Subcutaneous abdominal adipose tissue (tissue), 5 donors: ENCODE measurements around the gene OTOP2.
A peak's percentile ranks its signal among the peaks of the same experiment; 100 is the strongest.
"Not testable (repeated sequence)": the region's sequence is repeated elsewhere in the genome, so short reads cannot be mapped to it uniquely, and the experiment has no call there.

Source experiments
- H3K27ac ChIP-seq: one replicate; pipeline ENCODE4 v1.7.0; 2013; ENCODE audit warnings: low read depth, mild to moderate bottlenecking, inconsistent platforms, low read length, moderate library complexity
- H3K27me3 ChIP-seq, 5 donors: one replicate each; pipeline ENCODE4 v1.7.0; 2013; ENCODE audit warnings: low read length in 5 of 5, inconsistent platforms in 1 of 5; ENCODE audit not compliant: control insufficient read depth in 5 of 5, insufficient read depth in 4 of 5
- H3K36me3 ChIP-seq, 5 donors: one replicate each; pipeline ENCODE4 v1.7.0; 2013; ENCODE audit warnings: low read length in 5 of 5; ENCODE audit not compliant: control insufficient read depth in 5 of 5, insufficient read depth in 5 of 5
- H3K4me1 ChIP-seq, 5 donors: one replicate each; pipeline ENCODE4 v1.7.0; 2013; ENCODE audit warnings: low read length in 5 of 5, mild to moderate bottlenecking in 3 of 5, moderate library complexity in 1 of 5; ENCODE audit not compliant: control insufficient read depth in 5 of 5, insufficient read depth in 5 of 5
- H3K4me3 ChIP-seq, 5 donors: one replicate each; pipeline ENCODE4 v1.7.0; 2013; ENCODE audit warnings: low read length in 5 of 5, low read depth in 1 of 5
- H3K9ac ChIP-seq, 5 donors: one replicate each; pipeline ENCODE4 v1.7.0; 2013; ENCODE audit warnings: low read length in 5 of 5, mild to moderate bottlenecking in 4 of 5, moderate library complexity in 3 of 5
- H3K9me3 ChIP-seq, 5 donors: one replicate each; pipeline ENCODE4 v1.7.0; 2013; ENCODE audit warnings: low read length in 5 of 5; ENCODE audit not compliant: control insufficient read depth in 5 of 5
- donor health status: healthy.
- donor health status: healthy.
- donor health status: healthy.
- donor health status: healthy.
- donor health status: healthy.

The OTOP2 gene

GRCh38 chr17:74968361-74968780 is 44.3 kb downstream of the OTOP2 start:
- Histone ChIP-seq H3K4me3 (no peak overlapping the region), H3K4me1 (peaks cover 1 to 36% (median 20%) of the 10 kb centered on the region in 5 donors), H3K27ac (no peak overlapping the region), H3K9me3 (no peaks in the 10 kb centered on the region), H3K36me3 (peaks cover 0 to 4% (median 0%) of the 10 kb centered on the region in 5 donors), H3K9ac (no peak overlapping the region), H3K27me3 (peaks cover 4 to 31% (median 17%) of the 10 kb centered on the region in 5 donors)

GRCh38 chr17:74969501-74969900 is 45.4 kb downstream of the OTOP2 start:
- not testable (repeated sequence) for H3K36me3 ChIP-seq, H3K9me3 ChIP-seq, H3K4me3 ChIP-seq, H3K9ac ChIP-seq, H3K27ac ChIP-seq
- H3K4me1 ChIP-seq = peaks cover 1 to 36% (median 20%) of the 10 kb centered on the region in 5 donors
- H3K27me3 ChIP-seq = peaks cover 4 to 31% (median 17%) of the 10 kb centered on the region in 5 donors

- Histone ChIP-seq H3K4me3 (peak overlapping the region in 4 of 5 donors; percentile 25 to 70 (median 64)), H3K27me3 (peaks cover 4 to 31% (median 17%) of the 10 kb centered on the region in 5 donors), H3K27ac (no peak overlapping the region), H3K36me3 (no peaks in the 10 kb centered on the region), H3K9ac (peak overlapping the region in 2 of 5 donors; percentile 36 to 75), H3K4me1 (peaks cover 1 to 36% (median 20%) of the 10 kb centered on the region in 5 donors), H3K9me3 (no peaks in the 10 kb centered on the region)
These were observed 46.3 kb downstream of the OTOP2 start for GRCh38 chr17:74970395-74970794.

DNA sequence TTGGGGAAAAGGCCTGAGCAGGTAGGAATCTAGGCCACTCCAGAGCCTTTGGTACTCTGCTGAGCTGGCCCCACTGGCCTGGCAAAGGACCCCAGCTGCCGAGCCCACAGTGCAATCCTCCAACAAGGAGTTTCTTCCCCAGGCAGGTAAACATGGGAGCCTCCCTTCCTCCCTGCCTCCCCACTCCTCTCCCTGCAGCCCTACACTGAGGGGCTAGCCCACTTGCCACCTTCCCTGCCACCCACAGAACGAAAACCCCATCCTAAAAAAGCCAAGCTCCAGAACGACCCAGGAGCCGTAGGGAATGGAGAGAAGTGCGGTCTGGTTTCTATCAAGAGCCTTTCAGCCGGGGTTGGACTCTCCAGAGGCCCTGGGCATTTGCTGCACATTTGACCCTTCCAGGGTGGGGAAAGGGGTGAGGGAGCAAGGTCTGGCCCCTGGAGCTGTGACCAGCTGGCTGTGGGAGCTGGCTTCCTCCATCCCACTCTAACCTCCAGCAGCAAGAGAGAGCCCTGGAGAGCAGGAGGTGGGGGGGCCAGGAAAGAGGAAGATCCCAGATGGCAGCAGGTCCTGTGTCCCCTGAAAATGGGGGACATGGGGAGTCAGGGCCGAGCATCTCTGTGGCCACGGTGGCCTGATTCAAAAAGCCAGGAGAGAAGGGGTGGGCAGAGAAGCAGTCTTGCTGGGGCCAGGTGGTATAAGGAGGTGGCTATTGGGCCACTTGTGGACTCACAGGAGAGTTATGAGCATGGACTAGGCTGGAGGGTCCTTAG is 47.2 kb downstream of the OTOP2 start:
- H3K9ac ChIP-seq = peak overlapping the region in 2 of 5 donors; percentile 59 to 75
- H3K4me3 ChIP-seq = peak overlapping the region; percentile 15 to 70 (median 61)
- H3K9me3 ChIP-seq = no peaks in the 10 kb centered on the region
- peaks cover 4 to 32% (median 17%) of the 10 kb centered on the region in 5 donors for H3K27me3 ChIP-seq
- H3K4me1 ChIP-seq = peaks cover 1 to 36% (median 20%) of the 10 kb centered on the region in 5 donors
- no peaks in the 10 kb centered on the region for H3K36me3 ChIP-seq
- no peak overlapping the region for H3K27ac ChIP-seq

DNA sequence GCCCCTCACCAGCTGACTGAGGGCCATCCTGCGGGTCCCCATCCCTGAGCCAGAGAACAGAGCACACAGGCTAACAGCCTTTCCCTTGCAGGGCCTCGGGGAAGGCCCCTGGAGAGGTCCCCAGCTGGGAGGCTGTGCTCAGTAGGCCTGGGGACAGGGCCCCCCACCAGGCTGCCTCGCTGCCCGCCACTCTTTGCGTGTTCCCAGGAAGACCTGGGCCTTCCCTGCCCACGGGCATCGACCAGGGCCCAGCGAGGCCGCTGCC is 47.7 kb downstream of the OTOP2 start:
- H3K9ac ChIP-seq = peak overlapping the region in 2 of 5 donors; percentile 59 to 75
- H3K36me3 ChIP-seq = no peaks in the 10 kb centered on the region
- no peak overlapping the region for H3K27ac ChIP-seq
- peak overlapping the region; percentile 15 to 70 (median 61) for H3K4me3 ChIP-seq
- peaks cover 1 to 36% (median 20%) of the 10 kb centered on the region in 5 donors for H3K4me1 ChIP-seq
- H3K27me3 ChIP-seq = peaks cover 4 to 32% (median 17%) of the 10 kb centered on the region in 5 donors
- H3K9me3 ChIP-seq = no peaks in the 10 kb centered on the region

GRCh38 chr17:74972107-74972972 is 48.3 kb downstream of the OTOP2 start, which contains the start of gene HID1:
Gene HID1 (minus strand): TSS chr17:74972759. CDS start chr17:74972656, 103 bp downstream.
- H3K4me1 ChIP-seq = peaks cover 1 to 36% (median 20%) of the 10 kb centered on the region in 5 donors
- no peaks in the 10 kb centered on the region for H3K9me3 ChIP-seq
- H3K27ac ChIP-seq = no peak within 1 kb of the TSS
- no peaks in the 10 kb centered on the region for H3K36me3 ChIP-seq
- peak within 1 kb of the TSS; percentile 54 to 70 (median 62) for H3K4me3 ChIP-seq
- peak within 1 kb of the TSS in 3 of 5 donors; percentile 55 to 75 (median 59) for H3K9ac ChIP-seq
- H3K27me3 ChIP-seq = peaks cover 4 to 32% (median 17%) of the 10 kb centered on the region in 5 donors

- H3K9me3 ChIP-seq = no peaks in the 10 kb centered on the region
- H3K36me3 ChIP-seq = no peaks in the 10 kb centered on the region
- H3K4me1 ChIP-seq = peaks cover 1 to 36% (median 20%) of the 10 kb centered on the region in 5 donors
- H3K27ac ChIP-seq = no peak overlapping the region
- peak overlapping the region in 4 of 5 donors; percentile 8 to 70 (median 50) for H3K4me3 ChIP-seq
- H3K27me3 ChIP-seq = peaks cover 4 to 32% (median 17%) of the 10 kb centered on the region in 5 donors
- H3K9ac ChIP-seq = peak overlapping the region in 1 of 5 donors; percentile 30
These were observed 48.9 kb downstream of the OTOP2 start for GRCh38 chr17:74972973-74973328.

DNA sequence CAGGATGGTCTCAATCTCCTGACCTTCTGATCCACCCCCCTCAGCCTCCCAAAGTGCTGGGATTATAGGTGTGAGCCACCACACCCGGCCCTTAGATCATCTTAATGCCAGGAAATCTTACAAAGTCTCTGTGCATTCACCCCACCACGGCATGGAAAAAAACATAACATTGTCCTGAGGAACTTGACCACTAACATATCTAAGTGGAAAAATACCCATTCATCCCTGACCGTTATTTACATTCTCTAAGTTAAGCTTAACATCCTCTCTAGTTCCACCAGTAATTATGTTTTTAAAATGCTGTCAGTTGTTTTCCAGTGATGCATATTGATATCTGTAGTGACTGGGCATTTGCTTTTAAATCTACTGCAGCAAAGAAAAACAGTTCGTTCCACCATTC is 51.9 kb downstream of the OTOP2 start:
- no peak overlapping the region for H3K4me3 ChIP-seq
- no peaks in the 10 kb centered on the region for H3K9me3 ChIP-seq
- peaks cover 4 to 19% (median 9%) of the 10 kb centered on the region in 5 donors for H3K27me3 ChIP-seq
- H3K27ac ChIP-seq = no peak overlapping the region
- peaks cover 1 to 18% (median 15%) of the 10 kb centered on the region in 5 donors for H3K4me1 ChIP-seq
- H3K9ac ChIP-seq = no peak overlapping the region
- H3K36me3 ChIP-seq = no peaks in the 10 kb centered on the region

DNA sequence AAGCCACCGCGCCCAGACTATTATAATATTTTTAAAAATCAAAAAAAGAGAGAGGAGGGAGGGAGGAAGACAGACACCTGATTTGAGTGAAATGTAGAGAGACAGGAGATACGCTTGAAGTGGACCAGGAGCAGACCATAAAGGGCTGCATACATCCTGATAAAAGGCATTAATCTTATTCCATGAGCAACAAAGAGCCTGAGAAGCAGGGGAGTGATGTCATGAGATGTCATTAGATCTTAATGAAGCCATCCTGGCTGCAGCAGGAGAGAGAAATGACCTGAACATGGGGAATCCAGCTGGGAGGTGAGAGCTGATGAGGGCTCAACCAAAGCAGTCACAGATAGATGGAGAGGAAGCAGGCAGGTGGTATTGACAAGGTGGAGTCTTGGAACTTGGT is 53.7 kb downstream of the OTOP2 start:
- H3K27ac ChIP-seq = no peak overlapping the region
- no peaks in the 10 kb centered on the region for H3K36me3 ChIP-seq
- no peak overlapping the region for H3K9ac ChIP-seq
- H3K9me3 ChIP-seq = no peaks in the 10 kb centered on the region
- no peak overlapping the region for H3K4me3 ChIP-seq
- H3K27me3 ChIP-seq = peaks cover 0 to 10% (median 4%) of the 10 kb centered on the region in 5 donors
- peaks cover 4 to 21% (median 20%) of the 10 kb centered on the region in 5 donors for H3K4me1 ChIP-seq
